Adrenal gland (tissue), 12 donors: ENCODE results near the gene OSGIN1. TPM values are rescaled to one million over a fixed set of nuclear protein-coding genes. Genes with fewer than 3 reads are reported as not detected.

Experiments used
- DNase-seq, 7 donors: peaks; one replicate each; pipeline ENCODE4 v3.0.0-alpha.2; 2019 to 2020
- H3K27ac ChIP-seq, 5 donors: fragments of 200-600 bp; sonication (generic) in 4 of 5; 1 replicate in 3 of 5; 2 replicates in 2 of 5; pipeline versions ENCODE4 v1.5.1 to v1.8.0; 2016 to 2020; ENCODE audit warnings: mild to moderate bottlenecking in 1 of 5
- H3K27me3 ChIP-seq: fragments of 200-600 bp; 2 replicates; pipeline ENCODE4 v1.8.0; 2021
- H3K36me3 ChIP-seq, 2 donors: fragments of 200-600 bp; replicated peaks in 1 of 2; 1 replicate in 1 of 2; 2 replicates in 1 of 2; pipeline versions ENCODE4 v1.5.1 to v1.8.0; 2018 to 2022
- H3K4me1 ChIP-seq, 2 donors: fragments of 200-600 bp; replicated peaks in 1 of 2; 1 replicate in 1 of 2; 2 replicates in 1 of 2; pipeline versions ENCODE4 v1.5.1 to v1.8.0; 2018 to 2021
- H3K4me3 ChIP-seq, 4 donors: fragments of 200-600 bp; sonication (generic) in 3 of 4; one replicate each; pipeline ENCODE4 v1.5.1; 2016 to 2018
- H3K9me3 ChIP-seq, 3 donors: fragments of 200-600 bp; sonication (generic) in 1 of 3; replicated peaks in 1 of 3; 1 replicate in 2 of 3; 2 replicates in 1 of 3; pipeline versions ENCODE4 v1.5.1 to v1.8.0; 2016 to 2021
- POLR2A ChIP-seq, 2 donors: fragments of 450-650 bp; IDR thresholded peaks; one replicate each; pipeline ENCODE4 v1.6.1; 2017; ENCODE audit warnings: antibody characterized with exemption in 2 of 2, mild to moderate bottlenecking in 2 of 2, moderate library complexity in 1 of 2
- WGBS, 4 donors: extraction: QIAGEN DNeasy Blood & Tissue Kit in 2 of 4; methylation state at CpG; one replicate each; pipeline versions ENCODE4 v1.1.5 to v1.1.7; 2013 to 2017; 5-methylcytosine and 5-hydroxymethylcytosine counted together
- intact Hi-C, 2 donors: fragments of 100-400 bp; cut with DNase I; formaldehyde crosslinking; loops; one replicate each; pipeline versions ENCODE4 v1.14.1 to v1.15.0; 2022 to 2023
- polyA plus RNA-seq, 3 donors: library from polyadenylated mRNA; stranded (reverse); fragments of 200-250 nt in 2 of 3; fragments of 350-450 nt in 1 of 3; fragmentation: Illumina TruSeq in 1 of 3; extraction: RNeasy Lipid Tissue Mini Kit (QIAGEN cat#74804) in 1 of 3; gene quantifications; one replicate each; pipeline ENCODE4 v1.2.3, GENCODE V29; 2013 to 2014
- total RNA-seq, 9 donors: library from RNA; depleted of rRNA in 4 of 9; stranded (reverse); fragments of >200 nt in 4 of 9; fragments of 120-200 nt in 1 of 9; fragmentation: NEBNext Ultra II Directional in 1 of 9; extraction: Animal tissue kit (Norgen Biotek cat#: 25700) in 1 of 9; gene quantifications; one replicate each; pipeline versions ENCODE4 v1.1.0 to v1.2.4, GENCODE V29; 2013 to 2023
- TF ChIP-seq, protein P1 (sequence below), 6 experiments: fragments of 450-650 bp in 4 of 6; fragments of 200-600 bp in 2 of 6; sonication (generic) in 1 of 6; IDR thresholded peaks; 1 replicate in 5 of 6; 2 replicates in 1 of 6; pipeline versions ENCODE4 v1.5.1 to v1.8.0; 2016 to 2021; ENCODE audit warnings: antibody characterized with exemption in 6 of 6, mild to moderate bottlenecking in 2 of 6, moderate library complexity in 1 of 6
- donor health status: healthy with polysubstance abuse.
- donor health status: Bipolar disorder and iron deficiency.
- donor health status: DM: yes; HTN: yes; CAD: no.
- donor health status: DM: no; HTN: no; CAD: no.
- donor health status: DM: no; HTN: no; CAD: no.
- donor health status: DM: yes; HTN: yes; CAD: no.

The OSGIN1 gene
- total and polyA plus RNA-seq, 12 donors, result 16.1 to 64.9 (median 19.3) TPM

- intact Hi-C loops, result loop anchor here in 1 of 2 donors (5.0 kb wide), 1 partner anchor 228 kb away; no protein-coding TSS in a partner anchor
- Histone ChIP-seq H3K9me3 (no peaks in the 10 kb centered on the region), H3K27me3 (no peaks in the 10 kb centered on the region), H3K4me1 (peaks cover 24 to 46% of the 10 kb centered on the region in 2 donors), H3K4me3 (peak overlapping the region in 1 of 4 donors; percentile 59), H3K36me3 (peaks cover 0 to 9% of the 10 kb centered on the region in 2 donors), H3K27ac (peak overlapping the region in 4 of 5 donors; percentile 93 to 99 (median 98))
- TF ChIP-seq, protein P1, sequence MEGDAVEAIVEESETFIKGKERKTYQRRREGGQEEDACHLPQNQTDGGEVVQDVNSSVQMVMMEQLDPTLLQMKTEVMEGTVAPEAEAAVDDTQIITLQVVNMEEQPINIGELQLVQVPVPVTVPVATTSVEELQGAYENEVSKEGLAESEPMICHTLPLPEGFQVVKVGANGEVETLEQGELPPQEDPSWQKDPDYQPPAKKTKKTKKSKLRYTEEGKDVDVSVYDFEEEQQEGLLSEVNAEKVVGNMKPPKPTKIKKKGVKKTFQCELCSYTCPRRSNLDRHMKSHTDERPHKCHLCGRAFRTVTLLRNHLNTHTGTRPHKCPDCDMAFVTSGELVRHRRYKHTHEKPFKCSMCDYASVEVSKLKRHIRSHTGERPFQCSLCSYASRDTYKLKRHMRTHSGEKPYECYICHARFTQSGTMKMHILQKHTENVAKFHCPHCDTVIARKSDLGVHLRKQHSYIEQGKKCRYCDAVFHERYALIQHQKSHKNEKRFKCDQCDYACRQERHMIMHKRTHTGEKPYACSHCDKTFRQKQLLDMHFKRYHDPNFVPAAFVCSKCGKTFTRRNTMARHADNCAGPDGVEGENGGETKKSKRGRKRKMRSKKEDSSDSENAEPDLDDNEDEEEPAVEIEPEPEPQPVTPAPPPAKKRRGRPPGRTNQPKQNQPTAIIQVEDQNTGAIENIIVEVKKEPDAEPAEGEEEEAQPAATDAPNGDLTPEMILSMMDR (IDR thresholded peaks at IDR 0.05), result no peak
- TF ChIP-seq POLR2A (IDR thresholded peaks at IDR 0.05), result peak in 1 of 2 donors; percentile 45
- WGBS, 4 donors, result 49 to 54% (median 52%) methylated on average over 7 to 9 of the region's 9 CpGs
- DNase-seq, result peak; percentile 66 to 87 (median 83)
These were observed 1.6 kb downstream of the OSGIN1 start for GRCh38 chr16:83954577-83955016.

DNA sequence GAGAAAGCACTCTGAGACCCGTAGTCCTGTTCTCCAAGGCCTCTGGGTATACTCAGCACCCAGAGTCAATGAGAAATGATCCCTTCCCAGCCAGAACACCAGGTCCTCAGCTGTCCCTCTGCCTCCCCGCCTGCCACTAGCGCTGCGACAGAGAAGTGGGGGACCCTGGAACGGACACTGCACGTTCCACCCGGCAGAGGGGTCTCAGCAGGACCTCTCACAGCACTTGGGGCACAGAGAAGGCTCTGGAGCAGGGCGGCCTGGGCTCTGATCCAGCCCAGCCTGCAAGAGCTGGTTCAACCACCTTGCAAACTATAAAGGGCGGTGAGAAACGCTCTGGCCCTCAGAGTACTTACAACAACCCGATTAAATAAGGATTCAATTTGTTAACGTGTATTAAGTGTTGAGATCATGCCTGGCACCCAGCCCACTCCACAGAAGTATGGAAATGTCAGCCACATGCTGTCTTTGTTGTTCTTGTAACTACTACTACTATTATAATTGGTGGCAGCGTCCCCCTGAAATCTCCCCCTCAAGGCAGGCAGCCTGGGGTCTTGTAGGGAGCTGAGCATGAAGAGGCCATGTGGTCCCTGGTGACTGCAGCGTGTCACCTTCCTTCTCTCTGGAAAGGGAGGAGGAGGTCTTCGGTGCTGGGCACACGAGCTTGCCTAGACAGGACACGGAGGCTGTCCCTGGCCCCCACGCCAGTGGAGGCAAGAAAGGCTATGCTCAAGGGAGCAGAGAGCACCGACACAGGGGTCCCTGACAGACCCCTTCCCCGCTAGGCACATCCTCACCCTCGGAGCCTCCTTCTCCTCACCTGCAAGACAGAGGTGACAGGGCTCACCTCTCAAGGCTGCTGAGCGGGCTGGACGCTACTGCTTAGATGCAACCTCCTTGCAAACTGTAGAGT lies 2.4 kb downstream of the OSGIN1 start:
- TF ChIP-seq, protein P1 (IDR thresholded peaks at IDR 0.05), result no peak
- TF ChIP-seq POLR2A (IDR thresholded peaks at IDR 0.05), result no peak
- Histone ChIP-seq H3K27ac (peak overlapping the region in 3 of 5 donors; percentile 97 to 99 (median 99)), H3K4me1 (peaks cover 24 to 51% of the 10 kb centered on the region in 2 donors), H3K27me3 (no peaks in the 10 kb centered on the region), H3K36me3 (peaks cover 0 to 18% of the 10 kb centered on the region in 2 donors), H3K9me3 (no peaks in the 10 kb centered on the region), H3K4me3 (no peak overlapping the region)
- DNase-seq, result peak in 4 of 7 donors; percentile 45 to 68 (median 58)
- 71 to 83% (median 75%) methylated on average over 15 to 23 of the region's 23 CpGs for whole genome bisulfite sequencing, 4 donors
- intact Hi-C loops, result loop anchor here in 1 of 2 donors (5.0 kb wide), 1 partner anchor 227 kb away; no protein-coding TSS in a partner anchor

- no peak overlapping the region for H3K4me3 ChIP-seq
- H3K4me1 ChIP-seq, result peaks cover 24 to 51% of the 10 kb centered on the region in 2 donors
- TF ChIP-seq, protein P1 (IDR thresholded peaks at IDR 0.05), result peak; percentile 46 to 81 (median 72)
- no peak for TF ChIP-seq POLR2A (IDR thresholded peaks at IDR 0.05)
- no peaks in the 10 kb centered on the region for H3K9me3 ChIP-seq
- no peaks in the 10 kb centered on the region for H3K27me3 ChIP-seq
- peak overlapping the region in 3 of 5 donors; percentile 17 to 99 (median 27) for H3K27ac ChIP-seq
- 49 to 67% (median 59%) methylated on average over 15 to 22 of the region's 22 CpGs for WGBS, 4 donors
- intact Hi-C loops, result loop anchor here in 1 of 2 donors (5.0 kb wide), 1 partner anchor 226 kb away; no protein-coding TSS in a partner anchor
- DNase-seq, result peak; percentile 84 to 94 (median 90)
- peaks cover 0 to 28% of the 10 kb centered on the region in 2 donors for H3K36me3 ChIP-seq
These were observed 3.6 kb downstream of the OSGIN1 start for GRCh38 chr16:83956336-83957289.
